KOPT-K1 (cell line): ENCODE measurements around the gene CAPS.

Experiments
- H3K27ac ChIP-seq: fragments of 200-600 bp; sonication (generic); 2 replicates; pipeline ENCODE4 v1.5.1; 2016; ENCODE audit warnings: antibody characterized with exemption, mild to moderate bottlenecking, low read depth, low read length; ENCODE audit not compliant: poor library complexity, severe bottlenecking
- H3K36me3 ChIP-seq: fragments of 200-600 bp; sonication (generic); 2 replicates; pipeline ENCODE4 v1.5.1; 2017; ENCODE audit warnings: antibody characterized with exemption, mild to moderate bottlenecking, low read length, moderate library complexity; ENCODE audit not compliant: insufficient read depth
- H3K9me3 ChIP-seq: fragments of 200-600 bp; sonication (generic); 2 replicates; pipeline ENCODE4 v1.5.1; 2017; ENCODE audit warnings: antibody characterized with exemption, low read length, mild to moderate bottlenecking; ENCODE audit not compliant: insufficient read depth, poor library complexity, severe bottlenecking

The CAPS gene

DNA sequence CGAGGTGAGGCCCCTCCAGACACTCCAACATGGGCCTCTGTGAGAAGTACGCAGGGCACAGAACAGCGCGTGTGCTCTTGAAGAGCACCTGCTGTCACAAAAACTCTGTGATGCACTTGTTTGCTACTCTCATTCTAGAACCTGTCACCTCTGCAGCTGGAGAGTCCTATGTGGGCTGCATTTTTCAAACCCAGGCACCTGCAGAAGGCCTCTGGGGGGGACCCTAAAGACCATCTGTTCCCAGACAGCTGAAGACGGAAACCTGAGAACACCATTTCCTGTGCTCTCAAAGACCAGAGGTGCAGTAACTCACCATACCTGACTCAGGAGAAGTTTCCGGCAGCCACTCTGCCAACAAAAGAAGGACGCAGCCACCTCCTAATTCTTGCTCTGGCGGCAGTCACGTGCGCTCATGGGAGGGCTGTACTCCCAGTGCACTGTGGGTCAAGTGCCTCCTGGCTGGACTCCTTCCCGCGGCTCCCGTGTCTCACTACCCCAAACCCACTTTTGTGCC, 35.8 kb downstream of the CAPS start:
- H3K27ac ChIP-seq = peak overlapping the region; percentile 44
- no peaks in the 10 kb centered on the region for H3K9me3 ChIP-seq
- peaks cover 57% of the 10 kb centered on the region for H3K36me3 ChIP-seq

DNA sequence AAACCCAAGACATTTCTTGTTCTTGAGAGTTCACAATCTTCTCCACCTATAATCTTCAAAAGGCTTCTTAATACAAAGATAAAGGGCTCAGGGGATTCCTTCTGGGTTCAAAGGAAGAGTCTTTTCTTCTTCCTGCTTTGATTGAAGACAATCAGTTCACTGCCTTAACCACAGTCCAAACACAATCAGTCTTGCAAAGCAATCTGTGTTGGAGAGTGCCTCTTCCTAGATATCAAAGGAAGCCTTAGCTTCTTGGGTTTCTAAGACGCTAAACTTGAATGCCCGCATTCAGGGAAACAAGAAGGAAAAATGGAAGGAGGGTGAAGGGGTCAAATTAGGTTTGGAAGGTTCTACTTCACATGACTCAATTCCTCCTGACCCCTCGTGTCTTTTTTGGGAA, 36.7 kb downstream of the CAPS start:
- Histone ChIP-seq H3K9me3 (no peaks in the 10 kb centered on the region), H3K36me3 (peaks cover 48% of the 10 kb centered on the region), H3K27ac (no peak overlapping the region)

- Histone ChIP-seq H3K27ac (no peak overlapping the region), H3K36me3 (peaks cover 41% of the 10 kb centered on the region), H3K9me3 (no peaks in the 10 kb centered on the region)
These were observed 37.3 kb downstream of the CAPS start for GRCh38 chr19:5951338-5951861.

- H3K27ac ChIP-seq = peak overlapping the region; percentile 46
- peaks cover 34% of the 10 kb centered on the region for H3K36me3 ChIP-seq
- no peaks in the 10 kb centered on the region for H3K9me3 ChIP-seq
These were observed 38.4 kb downstream of the CAPS start for GRCh38 chr19:5952193-5953029.

DNA sequence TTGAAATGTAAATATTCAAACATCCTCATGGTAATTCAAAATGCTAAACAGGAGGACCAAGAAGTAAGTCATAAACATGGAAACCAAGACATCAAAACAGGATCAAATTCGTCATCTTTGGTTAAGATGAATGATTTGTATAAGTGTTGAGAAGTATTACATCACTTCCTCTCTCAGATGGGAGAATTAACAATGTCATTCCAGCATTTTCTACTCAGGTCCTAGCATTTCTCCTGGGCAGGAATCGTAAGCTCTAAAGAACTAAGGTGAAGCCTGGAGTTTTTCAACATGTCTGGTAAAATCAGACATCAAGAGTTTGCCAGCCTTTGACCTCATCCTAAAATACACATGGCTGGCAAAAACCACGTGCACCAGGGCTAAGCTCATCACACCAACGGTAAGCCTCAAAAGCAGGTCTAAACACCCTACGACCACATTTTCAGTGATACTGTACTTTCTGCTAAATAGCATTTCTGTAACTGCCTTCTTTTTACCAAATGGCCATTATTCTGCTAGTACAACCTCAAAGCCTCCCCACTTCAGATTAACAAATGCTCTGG, 39.1 kb downstream of the CAPS start:
- peaks cover 28% of the 10 kb centered on the region for H3K36me3 ChIP-seq
- H3K27ac ChIP-seq = peak overlapping the region; percentile 46
- no peaks in the 10 kb centered on the region for H3K9me3 ChIP-seq

GRCh38 chr19:5953680-5954213, 39.7 kb downstream of the CAPS start:
- peaks cover 23% of the 10 kb centered on the region for H3K36me3 ChIP-seq
- peak overlapping the region; percentile 46 for H3K27ac ChIP-seq

DNA sequence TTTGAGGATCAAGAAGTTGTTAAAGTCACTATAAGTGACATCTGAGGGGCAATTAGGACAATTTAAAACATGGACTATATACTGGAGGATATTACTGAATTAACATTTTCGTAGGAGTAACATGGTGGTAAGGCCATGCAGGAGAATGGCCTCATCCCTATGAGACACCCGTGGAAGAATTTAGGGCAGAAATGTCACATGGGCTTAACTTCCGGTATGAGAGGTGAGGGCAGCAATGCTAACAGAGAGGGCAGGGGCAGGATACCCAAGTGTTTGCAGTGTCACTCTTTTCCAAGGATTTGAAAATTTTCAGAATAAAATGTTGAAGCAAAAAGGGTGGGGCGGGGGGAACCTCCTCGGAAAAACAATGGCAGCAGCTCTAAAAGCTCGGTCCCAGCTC, 40.2 kb downstream of the CAPS start:
- H3K9me3 ChIP-seq = no peaks in the 10 kb centered on the region
- H3K36me3 ChIP-seq = peaks cover 18% of the 10 kb centered on the region
- peak overlapping the region; percentile 46 for H3K27ac ChIP-seq

More at GRCh38 chr19:5953680-5954213, 39.7 kb downstream of the CAPS start:
- H3K9me3 ChIP-seq = no peaks in the 10 kb centered on the region

DNA sequence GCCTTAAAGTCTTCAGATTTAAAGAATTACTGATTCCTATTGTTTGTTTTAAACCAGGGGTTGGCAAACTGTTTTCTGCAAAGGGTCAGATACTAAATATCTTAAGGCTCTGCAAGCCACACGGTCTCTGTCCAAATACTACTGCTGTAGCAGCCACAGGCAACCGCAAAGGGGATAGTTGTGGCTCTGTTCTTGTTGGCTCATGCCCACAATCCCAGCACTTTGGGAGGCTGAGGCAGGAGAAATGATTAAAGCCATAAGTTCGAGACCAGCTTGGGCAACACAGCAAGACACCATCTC, 41.5 kb downstream of the CAPS start:
- peaks cover 12% of the 10 kb centered on the region for H3K36me3 ChIP-seq

GRCh38 chr19:5956323-5956722, 42.3 kb downstream of the CAPS start:
- Histone ChIP-seq H3K9me3 (no peaks in the 10 kb centered on the region), H3K36me3 (peaks cover 12% of the 10 kb centered on the region), H3K27ac (no peak overlapping the region)

More for the DNA sequence above, 41.5 kb downstream of the CAPS start:
- H3K9me3 ChIP-seq = no peaks in the 10 kb centered on the region
- H3K27ac ChIP-seq = no peak overlapping the region

GRCh38 chr19:5956728-5957127, 42.7 kb downstream of the CAPS start:
- H3K9me3 ChIP-seq = no peaks in the 10 kb centered on the region
- H3K36me3 ChIP-seq = peaks cover 8% of the 10 kb centered on the region
- H3K27ac ChIP-seq = no peak overlapping the region

GRCh38 chr19:5957170-5957569, 43.1 kb downstream of the CAPS start:
- no peaks in the 10 kb centered on the region for H3K9me3 ChIP-seq

GRCh38 chr19:5958074-5958850, 44.2 kb downstream of the CAPS start:
- Histone ChIP-seq H3K36me3 (no peaks in the 10 kb centered on the region; the same call in 1 of the 2 replicates), H3K9me3 (no peaks in the 10 kb centered on the region), H3K27ac (peak overlapping the region; percentile 44)

More at GRCh38 chr19:5957170-5957569, 43.1 kb downstream of the CAPS start:
- Histone ChIP-seq H3K36me3 (peaks cover 4% of the 10 kb centered on the region; the same call in 1 of the 2 replicates), H3K27ac (no peak overlapping the region)

DNA sequence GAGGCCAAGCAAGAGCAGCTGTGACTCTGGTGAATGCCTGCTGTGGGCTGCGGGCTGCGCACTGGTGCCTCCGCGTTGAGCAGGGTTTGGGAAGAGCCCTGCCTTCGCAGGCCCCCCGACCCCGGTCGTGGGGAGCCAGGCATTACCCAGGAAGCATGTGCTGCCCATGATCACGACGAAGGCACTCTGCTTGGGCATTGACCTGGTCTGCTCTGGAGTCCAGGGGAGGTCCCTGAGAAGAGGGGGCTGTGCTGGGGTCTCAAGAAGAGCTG, 44.7 kb downstream of the CAPS start:
- Histone ChIP-seq H3K9me3 (no peaks in the 10 kb centered on the region), H3K27ac (peak overlapping the region; percentile 44), H3K36me3 (no peaks in the 10 kb centered on the region; the same call in 1 of the 2 replicates)

DNA sequence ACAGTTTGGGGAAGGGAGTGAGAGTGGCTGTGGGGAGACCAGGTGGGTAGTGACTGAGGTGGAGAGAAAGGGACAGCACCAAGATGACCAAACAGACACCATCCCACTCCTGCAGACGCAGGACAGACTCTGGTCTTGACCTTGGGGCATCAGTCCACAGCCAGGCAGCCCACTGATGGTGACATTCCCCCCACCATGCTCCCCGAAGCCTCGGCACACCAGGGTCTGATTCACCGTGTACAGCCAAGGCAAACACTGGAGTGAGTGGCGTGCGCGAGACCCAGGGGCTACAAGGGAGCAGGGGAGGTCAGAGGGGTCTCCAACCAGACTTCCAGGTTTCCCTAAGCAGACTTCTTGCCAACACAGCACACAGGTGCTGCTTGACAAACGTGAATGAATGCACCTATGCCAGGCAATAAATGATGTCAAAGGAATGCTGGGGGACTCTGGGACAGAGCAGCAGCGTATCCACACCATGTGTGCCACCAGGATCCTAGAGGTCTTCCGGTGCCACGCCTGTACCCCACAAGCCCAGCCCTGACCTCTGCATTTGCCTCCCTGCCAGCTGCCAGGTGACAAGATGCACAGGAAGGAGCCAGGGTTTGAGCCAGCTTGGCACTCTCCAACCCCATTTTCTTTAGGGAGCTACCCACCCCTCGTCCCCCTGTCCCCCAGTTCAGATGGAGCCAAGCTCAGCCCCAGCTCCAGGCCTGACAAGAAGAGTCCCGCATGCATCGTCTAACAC, 45.4 kb downstream of the CAPS start:
- H3K27ac ChIP-seq = peak overlapping the region; percentile 44
- no peaks in the 10 kb centered on the region; the same call in 1 of the 2 replicates for H3K36me3 ChIP-seq
- H3K9me3 ChIP-seq = no peaks in the 10 kb centered on the region
